Keratinocyte (primary cell): Measurements from ENCODE around the gene TMEM45B.

Experiments used
- EZH2 ChIP-seq: IDR thresholded peaks from one replicate; pipeline ENCODE4 v1.6.1; 2012; ENCODE audit warnings: inconsistent platforms, mild to moderate bottlenecking, low read length, moderate library complexity
- TF ChIP-seq, protein P1 (sequence below), 3 experiments: IDR thresholded peaks in 1 of 3; conservative IDR thresholded peaks in 1 of 3; optimal IDR thresholded peaks in 1 of 3; 2 replicates in 2 of 3; 3 replicates in 1 of 3; pipeline versions ENCODE3 to v1.5.1; 2011; ENCODE audit warnings: low read length in 3 of 3, mild to moderate bottlenecking in 3 of 3, moderate library complexity in 2 of 3, control low read depth in 1 of 3, inconsistent platforms in 1 of 3; ENCODE audit not compliant: insufficient read depth in 2 of 3; ENCODE audit errors: extremely low read depth in 1 of 3

DNA sequence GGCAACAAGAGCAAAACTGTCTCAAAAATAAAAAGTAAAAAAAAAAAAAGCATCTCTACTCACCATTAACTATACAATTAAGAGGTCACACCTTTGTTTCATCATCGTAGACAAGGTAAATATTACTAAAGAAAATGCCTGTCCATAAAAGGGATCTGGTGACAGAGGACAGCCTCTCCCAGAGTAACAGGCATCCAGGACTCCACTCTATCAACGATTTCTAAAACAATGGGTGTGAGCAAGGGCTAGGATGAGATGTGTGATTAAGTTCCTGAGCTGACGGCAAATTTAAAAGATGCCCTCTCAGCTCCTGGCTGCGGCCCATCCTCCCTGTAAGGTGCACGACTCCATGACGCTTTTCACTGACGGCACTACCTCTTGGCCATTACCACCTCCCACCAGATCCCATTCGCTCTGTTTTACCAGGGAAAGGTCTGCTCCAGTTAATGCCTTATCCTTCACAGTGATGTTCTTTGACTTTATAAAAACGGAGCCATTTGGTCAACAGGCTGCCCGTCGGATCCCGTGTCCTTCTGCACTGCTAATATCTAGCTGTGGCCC lies 2.3 kb upstream of the TMEM45B start:
- TF ChIP-seq, protein P1, sequence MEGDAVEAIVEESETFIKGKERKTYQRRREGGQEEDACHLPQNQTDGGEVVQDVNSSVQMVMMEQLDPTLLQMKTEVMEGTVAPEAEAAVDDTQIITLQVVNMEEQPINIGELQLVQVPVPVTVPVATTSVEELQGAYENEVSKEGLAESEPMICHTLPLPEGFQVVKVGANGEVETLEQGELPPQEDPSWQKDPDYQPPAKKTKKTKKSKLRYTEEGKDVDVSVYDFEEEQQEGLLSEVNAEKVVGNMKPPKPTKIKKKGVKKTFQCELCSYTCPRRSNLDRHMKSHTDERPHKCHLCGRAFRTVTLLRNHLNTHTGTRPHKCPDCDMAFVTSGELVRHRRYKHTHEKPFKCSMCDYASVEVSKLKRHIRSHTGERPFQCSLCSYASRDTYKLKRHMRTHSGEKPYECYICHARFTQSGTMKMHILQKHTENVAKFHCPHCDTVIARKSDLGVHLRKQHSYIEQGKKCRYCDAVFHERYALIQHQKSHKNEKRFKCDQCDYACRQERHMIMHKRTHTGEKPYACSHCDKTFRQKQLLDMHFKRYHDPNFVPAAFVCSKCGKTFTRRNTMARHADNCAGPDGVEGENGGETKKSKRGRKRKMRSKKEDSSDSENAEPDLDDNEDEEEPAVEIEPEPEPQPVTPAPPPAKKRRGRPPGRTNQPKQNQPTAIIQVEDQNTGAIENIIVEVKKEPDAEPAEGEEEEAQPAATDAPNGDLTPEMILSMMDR (optimal IDR thresholded peaks at IDR 0.05 in 1 of 3, IDR thresholded peaks at IDR 0.05 in 1 of 3, conservative IDR thresholded peaks at IDR 0.05 in 1 of 3; ENCODE audit: extremely low read depth in 1 of 3, insufficient read depth in 2 of 3, low read length in 3 of 3), result no peak
- TF ChIP-seq EZH2, result no peak
